ENCODE results near the gene KLB.
"Not testable (repeated sequence)": the region's sequence is repeated elsewhere in the genome, so short reads cannot be mapped to it uniquely, and the experiment has no call there.

The KLB gene

GRCh38 chr4:39425297-39425696 is 18.6 kb downstream of the KLB start:
- DNase-seq (ENCODE audit: low read depth in 2 of 3, low spot score in 1 of 3): not testable (repeated sequence)

- DNase-seq (ENCODE audit: low read depth in 2 of 3, low spot score in 1 of 3): no peak
Observed at GRCh38 chr4:39426728-39427127, 20.0 kb downstream of the KLB start.

GRCh38 chr4:39427520-39428114 is 20.9 kb downstream of the KLB start:
- DNase-seq (ENCODE audit: low read depth in 2 of 3, low spot score in 1 of 3): no peak

DNA sequence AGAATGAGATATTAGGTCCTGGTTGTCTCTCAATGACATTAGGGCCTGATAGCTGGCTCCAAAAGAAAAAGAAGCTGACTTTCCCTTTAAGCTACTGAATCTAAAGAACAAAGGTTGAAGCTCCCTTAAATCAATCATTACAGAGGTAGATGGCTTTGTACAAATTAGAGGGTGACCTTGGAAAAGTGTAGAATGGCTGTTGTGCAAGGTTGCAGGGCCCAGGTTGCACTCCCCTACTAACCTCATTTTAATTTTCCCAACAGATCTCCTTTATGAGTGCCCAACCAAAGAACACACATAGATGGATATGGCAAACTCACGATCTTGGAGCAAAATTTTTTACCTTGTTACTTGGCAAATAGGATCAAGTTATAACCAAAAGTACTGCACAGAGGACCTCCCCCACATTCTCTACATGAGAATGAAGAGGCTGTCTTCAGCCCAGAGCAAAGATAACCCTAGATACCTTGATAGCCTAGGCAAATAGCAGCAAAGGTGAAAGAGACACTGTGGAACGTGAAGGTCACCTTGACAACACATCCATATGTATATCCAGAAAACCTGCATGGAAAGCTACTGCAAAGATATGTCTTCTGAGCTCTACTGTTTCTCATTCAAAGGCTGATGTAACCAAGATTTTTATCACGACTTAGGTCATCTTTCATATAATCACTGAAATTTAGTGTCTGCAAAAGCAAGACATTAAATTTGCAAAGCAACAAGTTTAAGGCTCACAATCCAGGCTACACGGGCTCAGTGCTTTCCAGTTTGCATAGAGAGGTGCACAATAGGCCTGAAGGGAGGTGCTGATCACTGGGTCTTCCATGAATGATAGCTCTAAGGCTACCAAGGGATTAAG is 23.0 kb downstream of the KLB start:
- no peak for DNase-seq (ENCODE audit: low read depth in 2 of 3, low spot score in 1 of 3)

GRCh38 chr4:39433878-39434492 is 27.3 kb downstream of the KLB start:
- DNase-seq (ENCODE audit: low read depth in 2 of 3, low spot score in 1 of 3): no peak

DNA sequence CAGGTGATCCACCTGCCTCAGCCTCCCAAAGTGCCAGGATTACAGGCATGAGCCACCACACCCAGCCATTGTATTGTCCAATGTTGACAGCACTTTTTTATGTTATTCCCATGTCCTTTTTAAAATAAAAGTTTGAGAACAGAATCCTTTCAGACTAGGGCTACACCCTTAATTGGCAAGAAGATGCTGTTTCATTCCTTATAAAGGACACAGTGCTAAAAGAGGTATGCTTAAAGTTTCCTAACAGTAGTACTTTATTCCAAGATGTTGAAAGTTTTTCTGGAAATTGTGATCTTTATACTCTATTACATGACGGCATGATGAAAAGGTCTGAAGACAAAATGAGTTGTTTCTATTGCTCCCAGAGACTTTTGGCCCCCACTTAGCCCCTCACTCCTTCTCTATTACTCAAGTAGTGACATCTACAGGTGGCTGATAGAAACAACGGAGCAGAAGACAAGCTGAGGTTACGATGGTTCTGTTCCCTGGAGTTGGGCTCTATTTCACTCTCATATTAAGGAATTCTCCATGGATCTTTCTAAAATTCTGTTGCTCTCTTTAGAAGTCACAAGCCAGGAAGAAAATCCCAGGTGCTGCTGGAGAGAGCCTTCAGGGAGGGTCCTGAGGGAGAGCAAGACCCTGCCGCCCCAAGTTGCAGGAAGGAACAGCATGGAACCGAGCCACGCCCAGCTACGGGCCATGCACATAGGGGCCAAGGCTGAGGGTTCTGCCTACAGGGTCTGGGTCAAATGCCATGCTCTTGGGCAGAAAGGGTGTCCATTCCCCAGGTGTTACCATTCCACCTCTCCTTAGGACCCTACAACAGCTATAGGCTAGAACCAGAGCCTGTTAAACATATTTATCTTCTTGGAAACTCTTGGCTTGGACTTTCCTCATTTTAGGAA is 29.2 kb downstream of the KLB start:
- no peak for DNase-seq (ENCODE audit: low read depth in 2 of 3, low spot score in 1 of 3)

DNA sequence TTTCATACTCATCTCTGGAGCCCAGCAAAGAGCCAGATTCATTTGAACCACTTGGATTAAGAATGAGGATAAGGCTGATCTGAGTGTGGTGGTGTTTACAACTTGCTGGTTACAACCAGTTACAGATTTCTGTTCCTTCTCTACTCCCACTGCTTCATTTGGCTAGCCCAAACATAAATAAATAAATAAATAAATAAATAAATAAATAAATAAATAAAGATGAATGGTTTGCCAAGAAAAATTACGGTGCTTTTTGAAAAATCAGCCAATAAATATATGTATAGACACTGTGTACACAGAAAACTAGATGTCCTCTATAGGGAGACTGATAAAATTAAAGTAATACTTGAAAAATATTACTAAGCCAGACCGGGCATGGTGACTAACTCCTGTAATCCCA is 34.9 kb downstream of the KLB start:
- no peak for DNase-seq (ENCODE audit: low read depth in 2 of 3, low spot score in 1 of 3)

DNA sequence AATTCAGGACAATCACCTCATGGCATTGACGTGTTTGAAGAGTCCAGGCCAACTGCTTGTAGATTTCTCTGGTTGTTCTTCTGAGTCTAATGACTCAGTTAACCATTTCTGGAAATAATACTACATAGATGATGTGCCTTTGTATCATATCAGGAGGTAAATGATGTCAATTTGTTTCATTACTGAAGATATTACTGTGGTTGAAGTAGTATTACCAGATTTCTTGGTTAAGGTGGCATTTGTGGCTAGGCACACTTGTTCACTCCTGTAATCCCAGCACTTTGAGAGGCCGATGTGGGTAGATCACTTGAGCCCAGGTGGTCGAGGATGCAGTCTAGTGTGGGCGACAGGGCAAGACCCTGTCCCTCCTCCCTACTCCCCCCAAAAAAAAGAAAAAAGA is 36.3 kb downstream of the KLB start:
- no peak for DNase-seq (ENCODE audit: low read depth in 2 of 3, low spot score in 1 of 3)

DNA sequence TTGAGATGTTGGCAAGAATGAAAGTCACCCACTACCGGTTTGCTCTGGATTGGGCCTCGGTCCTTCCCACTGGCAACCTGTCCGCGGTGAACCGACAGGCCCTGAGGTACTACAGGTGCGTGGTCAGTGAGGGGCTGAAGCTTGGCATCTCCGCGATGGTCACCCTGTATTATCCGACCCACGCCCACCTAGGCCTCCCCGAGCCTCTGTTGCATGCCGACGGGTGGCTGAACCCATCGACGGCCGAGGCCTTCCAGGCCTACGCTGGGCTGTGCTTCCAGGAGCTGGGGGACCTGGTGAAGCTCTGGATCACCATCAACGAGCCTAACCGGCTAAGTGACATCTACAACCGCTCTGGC is 39.7 kb downstream of the KLB start:
- DNase-seq (ENCODE audit: low read depth in 2 of 3, low spot score in 1 of 3): no peak

GRCh38 chr4:39446842-39447573 is 40.3 kb downstream of the KLB start:
- peak in 2 of 3 donors; percentile 14 to 23 for DNase-seq (ENCODE audit: low read depth in 2 of 3, low spot score in 1 of 3)

- no peak for DNase-seq (ENCODE audit: low read depth in 2 of 3, low spot score in 1 of 3)
Observed at GRCh38 chr4:39450618-39451017, 43.9 kb downstream of the KLB start.

GRCh38 chr4:39451423-39452023 is 44.8 kb downstream of the KLB start:
- no peak for DNase-seq (ENCODE audit: low read depth in 2 of 3, low spot score in 1 of 3)

GRCh38 chr4:39452153-39452859 is 45.6 kb downstream of the KLB start:
- no peak for DNase-seq (ENCODE audit: low read depth in 2 of 3, low spot score in 1 of 3)

DNA sequence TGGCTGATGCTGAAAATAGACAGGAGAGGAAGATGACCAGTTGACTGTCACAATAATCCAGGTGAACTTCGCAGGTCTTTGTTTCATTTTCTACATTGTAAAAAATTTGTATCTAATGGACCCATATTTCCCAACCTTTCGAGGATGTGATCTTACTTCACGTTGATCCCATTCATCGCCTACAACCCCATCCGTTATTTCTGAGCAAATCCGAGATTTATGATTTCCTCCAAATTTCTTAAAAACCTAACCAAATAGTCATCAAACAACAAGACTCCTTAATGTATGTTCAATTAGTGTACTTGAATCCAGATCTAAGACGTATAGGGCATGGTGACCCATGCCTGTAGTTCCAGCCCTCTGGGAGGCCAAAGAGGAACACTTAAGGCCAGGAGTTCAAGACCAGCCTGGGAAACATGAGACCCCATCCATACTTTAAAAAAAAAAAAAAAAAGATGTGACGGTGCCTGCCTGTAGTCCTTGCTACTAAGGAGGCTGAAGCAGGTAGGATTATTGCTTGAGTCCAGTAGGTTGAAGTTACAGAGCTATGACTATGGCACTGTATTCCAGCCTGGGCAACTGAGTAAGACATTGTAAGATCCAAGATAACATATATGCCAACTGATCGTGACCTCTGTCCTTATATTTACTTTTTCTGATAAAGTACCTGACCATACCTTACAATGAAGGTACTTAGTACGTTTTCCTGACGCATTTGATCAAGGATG is 46.3 kb downstream of the KLB start:
- DNase-seq (ENCODE audit: low read depth in 2 of 3, low spot score in 1 of 3): no peak

GRCh38 chr4:39453738-39454137 is 47.0 kb downstream of the KLB start:
- no peak for DNase-seq (ENCODE audit: low read depth in 2 of 3, low spot score in 1 of 3)

GRCh38 chr4:39455486-39455885 is 48.8 kb downstream of the KLB start:
- no peak for DNase-seq (ENCODE audit: low read depth in 2 of 3, low spot score in 1 of 3)

GRCh38 chr4:39456946-39457763 is 50.4 kb downstream of the KLB start:
- no peak for DNase-seq (ENCODE audit: low read depth in 2 of 3, low spot score in 1 of 3)

- not testable (repeated sequence) for DNase-seq (ENCODE audit: low read depth in 2 of 3, low spot score in 1 of 3)
Observed at GRCh38 chr4:39458161-39458504, 51.4 kb downstream of the KLB start.

Data from stimulated activated CD4-positive, alpha-beta T cell treated with anti-CD3 and anti-CD28 coated beads, Interleukin-12 subunit alpha, Interleukin-12 subunit beta, amount 100 ng/mL, for 48 hours (primary cell).